ENCODE results near the gene RAX. TPM values are rescaled to one million over a fixed set of nuclear protein-coding genes. Genes with fewer than 3 reads are reported as not detected.

RAX gene
- total RNA-seq, 3 donors from 2014 or later = not detected

DNA sequence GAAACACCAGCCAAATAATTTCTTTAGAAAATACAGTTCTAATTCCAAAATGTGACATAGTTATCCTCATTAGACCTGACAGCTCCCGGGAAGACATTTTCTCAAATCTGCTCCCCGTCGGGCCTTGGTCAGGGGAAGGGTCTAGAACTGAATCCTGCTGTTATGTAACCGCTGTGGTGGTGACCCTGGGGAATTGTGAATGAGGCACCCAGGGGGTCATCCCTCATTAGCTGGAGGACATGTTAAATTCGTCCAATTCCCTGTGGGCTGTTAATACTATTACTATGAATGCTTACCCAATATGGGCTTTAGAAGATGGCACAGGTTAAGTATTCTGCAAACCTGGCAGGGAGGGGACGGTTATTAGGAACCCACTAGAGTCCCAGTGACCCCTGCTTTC is 33.4 kb upstream of the RAX start:
- TF ChIP-seq, protein P1, sequence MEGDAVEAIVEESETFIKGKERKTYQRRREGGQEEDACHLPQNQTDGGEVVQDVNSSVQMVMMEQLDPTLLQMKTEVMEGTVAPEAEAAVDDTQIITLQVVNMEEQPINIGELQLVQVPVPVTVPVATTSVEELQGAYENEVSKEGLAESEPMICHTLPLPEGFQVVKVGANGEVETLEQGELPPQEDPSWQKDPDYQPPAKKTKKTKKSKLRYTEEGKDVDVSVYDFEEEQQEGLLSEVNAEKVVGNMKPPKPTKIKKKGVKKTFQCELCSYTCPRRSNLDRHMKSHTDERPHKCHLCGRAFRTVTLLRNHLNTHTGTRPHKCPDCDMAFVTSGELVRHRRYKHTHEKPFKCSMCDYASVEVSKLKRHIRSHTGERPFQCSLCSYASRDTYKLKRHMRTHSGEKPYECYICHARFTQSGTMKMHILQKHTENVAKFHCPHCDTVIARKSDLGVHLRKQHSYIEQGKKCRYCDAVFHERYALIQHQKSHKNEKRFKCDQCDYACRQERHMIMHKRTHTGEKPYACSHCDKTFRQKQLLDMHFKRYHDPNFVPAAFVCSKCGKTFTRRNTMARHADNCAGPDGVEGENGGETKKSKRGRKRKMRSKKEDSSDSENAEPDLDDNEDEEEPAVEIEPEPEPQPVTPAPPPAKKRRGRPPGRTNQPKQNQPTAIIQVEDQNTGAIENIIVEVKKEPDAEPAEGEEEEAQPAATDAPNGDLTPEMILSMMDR (IDR thresholded peaks at IDR 0.05) = no peak
- intact Hi-C loops (cut with DNase I, micrococcal nuclease) = loop anchor here in 1 of 2 donors (5.0 kb wide), 1 partner anchor 96 kb away; no protein-coding TSS in a partner anchor
- Histone ChIP-seq H3K4me1 (ENCODE audit: low read depth) (no peaks in the 10 kb centered on the region), H3K9me3 (no peaks in the 10 kb centered on the region), H3K36me3 (ENCODE audit: low read depth) (no peaks in the 10 kb centered on the region), H3K4me3 (no peak overlapping the region)
- ATAC-seq = no peak
- no peak for DNase-seq

DNA sequence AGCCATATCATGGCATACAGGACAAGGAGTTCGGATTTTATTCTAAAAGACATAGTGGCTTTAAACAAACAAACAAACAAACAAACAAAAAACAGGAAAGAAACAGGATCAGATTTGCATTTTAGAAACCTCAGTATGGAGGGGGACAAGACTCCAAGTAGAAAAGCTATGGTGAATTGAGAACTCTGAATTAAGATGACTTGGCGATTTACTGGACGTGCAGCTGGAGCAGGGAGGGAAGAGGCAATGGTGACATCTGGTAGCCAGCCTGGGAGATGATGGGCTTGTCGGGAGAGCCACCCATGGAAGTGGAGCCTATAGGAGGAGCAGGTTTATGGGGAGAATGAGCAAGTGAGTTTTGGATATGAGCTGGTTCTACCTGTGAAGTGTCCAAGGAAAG is 32.0 kb upstream of the RAX start:
- H3K4me1 ChIP-seq (ENCODE audit: low read depth) = no peaks in the 10 kb centered on the region
- ATAC-seq = no peak
- no peak overlapping the region for H3K4me3 ChIP-seq
- TF ChIP-seq, protein P1 (IDR thresholded peaks at IDR 0.05) = no peak
- no peak for DNase-seq
- no peaks in the 10 kb centered on the region for H3K9me3 ChIP-seq
- no peaks in the 10 kb centered on the region for H3K36me3 ChIP-seq (ENCODE audit: low read depth)
- intact Hi-C loops (cut with DNase I, micrococcal nuclease) = loop anchor here in 1 of 2 donors (5.0 kb wide), 1 partner anchor 97 kb away; no protein-coding TSS in a partner anchor

DNA sequence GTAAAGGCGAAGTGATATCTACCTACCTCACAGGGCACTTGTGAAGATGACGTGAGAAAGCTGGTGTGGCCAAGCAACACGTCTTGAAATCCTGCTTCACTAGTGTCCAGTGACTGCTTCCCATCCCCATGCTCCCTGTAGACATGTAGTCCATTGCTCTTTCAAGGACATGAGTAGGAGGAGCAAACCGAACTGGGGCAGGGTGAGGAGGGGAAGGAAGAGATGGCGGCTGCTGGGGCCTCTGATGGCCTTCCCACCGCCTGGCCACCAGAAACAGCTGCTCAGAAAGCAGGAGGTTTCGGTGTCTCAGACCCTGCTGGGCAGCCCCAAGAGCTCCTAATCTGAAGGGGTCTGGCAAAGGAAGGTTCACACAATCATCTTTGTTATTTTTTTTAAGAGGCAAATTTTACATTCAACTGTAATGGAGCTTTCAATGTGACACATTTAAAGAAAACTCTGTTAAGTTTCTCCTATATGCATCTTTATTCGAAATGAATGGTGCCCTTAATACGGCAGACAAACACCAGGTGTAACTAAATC is 30.5 kb upstream of the RAX start:
- DNase-seq (no peak), ATAC-seq (no peak)
- H3K36me3 ChIP-seq (ENCODE audit: low read depth) = no peaks in the 10 kb centered on the region
- no peak overlapping the region for H3K4me3 ChIP-seq
- H3K9me3 ChIP-seq = no peaks in the 10 kb centered on the region
- no peaks in the 10 kb centered on the region for H3K4me1 ChIP-seq (ENCODE audit: low read depth)
- TF ChIP-seq, protein P1 (IDR thresholded peaks at IDR 0.05) = no peak
- intact Hi-C loops (cut with DNase I, micrococcal nuclease) = no loop called here

DNA sequence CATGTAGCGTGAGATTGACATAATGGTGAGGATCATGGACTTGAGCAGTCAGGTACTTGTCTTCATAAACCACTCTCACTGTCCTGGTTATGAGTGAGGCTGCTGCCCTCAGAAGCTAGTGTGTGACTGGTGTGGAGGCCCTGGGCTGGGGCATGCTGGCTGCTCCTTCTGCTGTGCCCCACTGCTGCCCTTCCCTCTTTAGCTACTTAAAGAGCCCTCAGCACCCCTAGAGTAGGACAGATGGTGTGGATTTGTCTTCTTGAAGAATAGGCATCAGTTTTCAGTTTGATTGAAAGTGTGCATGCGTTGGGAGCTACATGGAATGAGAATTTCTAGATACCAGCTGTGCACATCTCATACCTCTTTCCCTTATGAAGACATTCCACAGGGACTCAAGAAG is 29.8 kb upstream of the RAX start:
- ATAC-seq = no peak
- TF ChIP-seq, protein P1 (IDR thresholded peaks at IDR 0.05) = no peak
- no peaks in the 10 kb centered on the region for H3K4me1 ChIP-seq (ENCODE audit: low read depth)
- intact Hi-C loops (cut with DNase I, micrococcal nuclease) = no loop called here
- H3K36me3 ChIP-seq (ENCODE audit: low read depth) = no peaks in the 10 kb centered on the region
- DNase-seq = no peak
- H3K4me3 ChIP-seq = no peak overlapping the region
- H3K9me3 ChIP-seq = no peaks in the 10 kb centered on the region

DNA sequence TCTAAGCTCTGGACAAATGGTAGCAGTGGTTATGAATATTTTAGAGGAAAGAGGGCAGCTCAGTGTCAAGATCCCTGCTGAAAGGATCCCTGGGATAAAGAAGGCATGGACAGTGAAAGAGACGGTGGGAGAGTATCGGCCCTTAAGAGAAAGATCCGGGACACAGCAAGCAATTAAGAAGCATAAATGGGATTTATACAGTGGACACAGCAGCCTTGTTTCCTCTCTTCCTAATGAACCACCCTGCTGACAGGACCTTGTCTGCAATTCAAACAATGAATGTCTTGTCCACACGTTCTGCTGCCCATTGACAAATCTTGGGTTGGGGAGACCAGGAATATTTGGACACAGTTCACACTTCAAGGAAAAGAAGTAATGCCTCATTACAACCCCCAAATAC is 28.7 kb upstream of the RAX start:
- intact Hi-C loops (cut with DNase I, micrococcal nuclease) = no loop called here
- Histone ChIP-seq H3K36me3 (ENCODE audit: low read depth) (no peaks in the 10 kb centered on the region), H3K4me1 (ENCODE audit: low read depth) (no peaks in the 10 kb centered on the region), H3K9me3 (no peaks in the 10 kb centered on the region), H3K4me3 (no peak overlapping the region)
- ATAC-seq = no peak
- DNase-seq = no peak
- TF ChIP-seq, protein P1 (IDR thresholded peaks at IDR 0.05) = no peak

All from mucosa of descending colon (tissue), 3 donors.